ENCODE data around the gene CEP43.

DNA sequence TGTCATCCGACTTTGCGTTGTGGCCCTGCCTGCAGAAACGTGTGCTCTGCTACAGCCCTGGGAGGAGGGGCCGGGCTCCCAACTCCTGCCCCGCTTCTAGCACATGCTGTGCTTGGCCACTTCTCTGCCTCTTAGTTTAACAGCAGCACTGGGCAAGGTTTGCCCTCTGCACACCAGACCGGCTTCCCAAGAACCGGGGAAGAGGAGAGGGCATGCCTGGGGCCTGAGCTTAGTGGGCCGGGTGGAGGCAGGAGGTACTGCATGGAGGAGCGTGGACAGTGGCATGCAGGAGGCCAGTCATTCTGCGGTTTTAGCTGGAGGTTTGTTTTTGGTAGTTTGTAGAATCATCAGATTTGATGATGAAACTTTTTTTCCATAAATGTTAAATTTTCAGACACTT, 45.5 kb downstream of the CEP43 start:
- TF ChIP-seq, protein P1, sequence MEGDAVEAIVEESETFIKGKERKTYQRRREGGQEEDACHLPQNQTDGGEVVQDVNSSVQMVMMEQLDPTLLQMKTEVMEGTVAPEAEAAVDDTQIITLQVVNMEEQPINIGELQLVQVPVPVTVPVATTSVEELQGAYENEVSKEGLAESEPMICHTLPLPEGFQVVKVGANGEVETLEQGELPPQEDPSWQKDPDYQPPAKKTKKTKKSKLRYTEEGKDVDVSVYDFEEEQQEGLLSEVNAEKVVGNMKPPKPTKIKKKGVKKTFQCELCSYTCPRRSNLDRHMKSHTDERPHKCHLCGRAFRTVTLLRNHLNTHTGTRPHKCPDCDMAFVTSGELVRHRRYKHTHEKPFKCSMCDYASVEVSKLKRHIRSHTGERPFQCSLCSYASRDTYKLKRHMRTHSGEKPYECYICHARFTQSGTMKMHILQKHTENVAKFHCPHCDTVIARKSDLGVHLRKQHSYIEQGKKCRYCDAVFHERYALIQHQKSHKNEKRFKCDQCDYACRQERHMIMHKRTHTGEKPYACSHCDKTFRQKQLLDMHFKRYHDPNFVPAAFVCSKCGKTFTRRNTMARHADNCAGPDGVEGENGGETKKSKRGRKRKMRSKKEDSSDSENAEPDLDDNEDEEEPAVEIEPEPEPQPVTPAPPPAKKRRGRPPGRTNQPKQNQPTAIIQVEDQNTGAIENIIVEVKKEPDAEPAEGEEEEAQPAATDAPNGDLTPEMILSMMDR (IDR thresholded peaks at IDR 0.05; ENCODE audit: insufficient read depth, low read length), result no peak
- TF ChIP-seq POLR2AphosphoS5 (IDR thresholded peaks at IDR 0.05; ENCODE audit: low read depth) (no peak), GABPA (IDR thresholded peaks at IDR 0.05; ENCODE audit: low read depth) (no peak), REST (IDR thresholded peaks at IDR 0.05; ENCODE audit: insufficient replicate concordance, low read depth) (no peak)

Measured in HL-60 (cell line).